CD4-positive, alpha-beta T cell treated with Interleukin-15 for 4 hours (primary cell): ENCODE results near the gene CAMK2A.

ENCODE experiments used
- DNase-seq: peaks from one replicate; pipeline ENCODE4 v3.0.0-alpha.2; 2020; ENCODE audit warnings: low spot score

The CAMK2A gene

DNA sequence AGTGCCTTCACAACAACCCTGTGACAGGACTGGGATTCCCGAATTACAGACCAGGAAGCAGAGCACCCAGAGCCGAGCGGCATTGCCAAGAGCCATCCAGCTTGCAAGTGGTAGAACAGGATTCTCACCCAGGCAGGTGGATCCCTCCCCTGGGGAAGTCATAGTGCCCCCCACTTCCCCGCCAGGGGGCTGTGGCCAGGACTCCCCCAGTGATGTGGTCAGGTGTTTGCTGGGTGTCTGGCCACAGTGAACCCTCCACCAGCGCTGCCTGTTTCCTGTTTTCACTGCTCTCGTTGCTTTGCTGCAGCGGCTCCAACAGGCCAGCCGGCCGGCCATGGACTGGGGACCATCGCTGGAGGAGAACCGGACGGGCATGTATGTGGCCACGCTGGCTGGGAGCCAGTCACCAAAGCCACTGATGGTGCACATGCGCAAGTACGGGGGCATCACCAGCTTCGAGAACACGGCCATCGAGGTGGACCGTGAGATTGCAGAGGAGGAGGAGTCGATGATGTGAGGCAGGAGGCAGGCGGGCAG is 80.4 kb downstream of the CAMK2A start:
- peak; percentile 0 for DNase-seq

DNA sequence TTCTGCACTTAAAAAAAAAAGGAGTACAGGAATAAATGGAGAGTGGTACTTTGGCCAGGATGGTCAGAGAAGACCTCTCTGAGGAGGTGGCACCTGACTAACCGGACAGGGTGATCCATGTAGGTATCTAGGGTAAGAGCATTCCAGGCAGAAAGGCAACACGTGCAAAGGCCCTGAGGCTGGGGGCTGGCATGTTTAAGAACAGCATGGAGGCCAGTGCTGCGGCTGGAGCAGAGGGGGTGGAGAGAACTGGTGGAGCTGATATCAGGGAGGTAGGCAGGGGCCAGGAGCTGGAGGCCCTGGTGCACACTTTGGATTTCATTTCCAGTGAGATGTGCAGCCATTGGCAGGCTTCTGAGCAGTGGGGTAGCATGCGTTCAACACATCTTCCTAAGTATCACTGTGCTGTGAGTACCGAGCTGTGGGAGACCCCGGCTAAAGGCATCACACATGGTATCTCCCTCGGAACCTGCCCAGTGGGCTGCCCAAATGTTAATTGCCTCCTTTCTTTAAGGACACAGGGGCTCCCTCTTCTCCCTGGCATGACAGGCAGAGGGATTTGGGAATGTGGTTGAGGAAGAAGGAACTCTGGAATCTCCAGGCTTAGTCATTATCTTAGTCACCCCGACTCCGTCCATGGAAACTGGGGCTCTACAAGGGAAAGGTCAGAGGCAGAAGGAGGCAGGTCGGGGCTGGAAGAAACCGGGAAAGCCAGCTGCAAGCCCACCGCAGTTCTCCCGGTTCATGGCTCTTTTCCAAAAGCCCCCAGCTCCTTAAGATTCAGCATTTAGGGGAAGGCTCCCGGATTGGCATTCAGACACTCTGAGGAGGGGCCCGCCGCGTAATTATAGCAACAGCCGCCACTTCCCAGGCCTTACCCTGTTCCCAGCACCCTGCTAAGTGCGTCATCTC is 81.1 kb downstream of the CAMK2A start:
- DNase-seq, result no peak

DNA sequence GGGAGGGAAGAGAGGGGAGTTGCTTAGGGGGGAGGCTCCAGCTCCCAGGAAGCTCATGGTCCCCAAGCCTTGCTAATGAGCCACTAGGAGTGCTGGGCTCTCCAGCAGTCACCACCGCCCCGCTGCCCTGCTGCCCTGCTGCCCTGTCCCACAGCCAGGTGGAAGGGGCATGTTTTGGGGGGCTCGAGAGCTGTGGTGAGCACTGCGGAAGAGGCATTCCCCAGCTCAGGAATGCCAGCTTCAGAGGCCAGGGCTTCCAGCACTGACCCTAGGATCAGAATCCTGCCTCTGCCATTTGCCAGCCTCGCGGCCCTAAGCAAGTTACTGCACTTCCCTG is 82.8 kb downstream of the CAMK2A start:
- DNase-seq, result no peak

GRCh38 chr5:150206098-150206778 is 83.3 kb downstream of the CAMK2A start:
- no peak for DNase-seq

DNA sequence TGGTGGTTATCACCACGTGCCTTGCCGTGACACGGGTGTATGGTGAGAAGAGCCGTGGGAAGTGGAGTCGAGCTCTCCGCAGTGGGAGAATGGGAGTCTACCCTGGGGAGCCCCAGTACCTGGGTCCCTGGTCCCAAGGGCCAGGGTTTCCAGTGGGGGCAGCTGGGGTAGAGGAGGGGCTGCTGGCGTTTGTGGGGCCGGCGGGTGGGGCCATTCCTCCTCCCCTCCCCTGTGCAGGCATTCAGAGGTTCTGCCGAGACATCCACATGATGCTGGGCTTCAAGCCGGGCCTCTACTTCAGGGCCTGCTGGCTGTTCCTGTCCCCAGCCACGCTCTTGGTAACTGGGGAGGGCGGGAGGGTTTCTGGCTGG is 85.0 kb downstream of the CAMK2A start:
- no peak for DNase-seq

- DNase-seq, result no peak
Measured at GRCh38 chr5:150203832-150204589, 85.6 kb downstream of the CAMK2A start.

- DNase-seq, result no peak
Measured at GRCh38 chr5:150202501-150202900, 87.1 kb downstream of the CAMK2A start.

DNA sequence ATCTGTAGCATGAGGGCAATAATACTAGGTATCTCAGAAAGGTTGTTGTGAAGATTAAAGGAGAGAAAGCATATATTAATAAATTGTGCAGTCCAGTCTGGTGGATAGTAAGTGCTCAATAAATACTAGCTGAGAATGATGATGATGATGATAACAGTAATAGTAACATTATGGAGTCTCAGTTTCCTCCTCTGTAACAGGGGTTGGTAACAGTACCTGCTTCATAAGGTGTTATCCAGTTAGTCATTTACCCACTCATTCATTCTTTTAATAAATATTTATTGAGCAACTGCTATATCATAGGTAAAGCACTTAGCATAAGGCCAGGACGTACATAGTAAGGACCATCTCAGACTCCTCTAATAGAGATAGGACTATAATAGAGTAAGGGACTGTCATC is 92.1 kb downstream of the CAMK2A start:
- DNase-seq, result no peak

DNA sequence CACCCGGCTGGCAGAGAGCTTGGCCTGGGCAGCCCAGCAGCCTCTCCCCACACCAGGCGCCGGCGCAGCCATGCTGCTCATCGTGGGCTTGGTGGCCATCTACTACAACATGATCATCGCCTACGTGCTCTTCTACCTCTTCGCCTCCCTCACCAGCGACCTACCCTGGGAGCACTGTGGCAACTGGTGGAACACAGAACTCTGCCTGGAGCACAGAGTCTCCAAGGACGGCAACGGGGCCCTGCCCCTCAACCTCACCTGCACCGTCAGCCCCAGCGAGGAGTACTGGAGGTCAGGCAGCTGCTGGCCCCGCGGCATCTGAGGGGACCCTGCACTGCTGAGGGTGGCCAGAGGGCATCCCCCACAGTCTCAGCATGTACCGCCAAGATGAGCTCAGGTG is 92.6 kb downstream of the CAMK2A start:
- no peak for DNase-seq

GRCh38 chr5:150196514-150196913 is 93.1 kb downstream of the CAMK2A start:
- DNase-seq, result no peak

GRCh38 chr5:150195736-150196485 is 93.7 kb downstream of the CAMK2A start:
- no peak for DNase-seq

DNA sequence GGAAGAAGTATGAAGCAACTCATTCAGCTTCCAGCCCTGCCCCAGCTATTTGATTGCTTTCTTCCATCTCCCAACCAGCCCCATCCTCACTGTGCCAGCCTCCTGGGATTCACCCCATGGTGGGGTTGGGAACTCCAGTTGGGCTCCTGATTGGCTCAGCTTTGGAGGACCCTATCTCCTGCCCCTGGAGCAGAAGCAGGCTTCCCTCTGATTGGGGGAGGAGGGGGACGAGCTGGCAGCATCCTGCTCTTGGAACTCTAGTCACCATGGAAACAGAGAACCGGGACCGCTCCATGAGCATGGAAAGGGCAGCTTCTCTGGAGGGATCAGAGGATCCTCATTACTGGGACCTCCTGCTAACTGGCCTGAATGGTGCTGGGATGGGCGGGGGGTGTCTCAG is 97.1 kb downstream of the CAMK2A start:
- DNase-seq, result no peak

- DNase-seq, result no peak
Measured at GRCh38 chr5:150190987-150191386, 98.6 kb downstream of the CAMK2A start.

DNA sequence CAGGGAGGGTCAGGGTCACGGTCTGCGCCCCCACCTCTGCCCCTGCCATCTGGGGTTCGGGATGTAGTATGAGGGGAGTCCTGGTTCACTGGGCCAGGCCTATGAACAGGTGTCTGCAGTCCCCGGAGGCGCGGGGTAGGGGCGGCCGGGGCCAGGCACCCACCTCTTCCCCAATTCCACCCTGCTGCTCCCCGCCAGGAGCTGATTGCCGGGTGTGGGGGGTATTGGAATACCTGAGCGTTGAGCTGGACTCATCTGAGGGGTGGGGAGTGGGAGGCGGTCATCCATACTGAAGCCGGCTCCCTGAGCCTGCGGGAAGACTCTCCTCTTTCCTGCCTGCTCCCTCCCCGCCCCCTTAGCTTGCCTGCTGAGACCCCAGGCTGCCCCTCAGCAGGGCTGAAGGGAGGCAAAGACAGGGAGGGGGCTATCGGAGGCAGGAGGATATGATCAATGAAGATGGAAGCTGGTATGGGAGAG is 99.0 kb downstream of the CAMK2A start:
- no peak for DNase-seq

DNA sequence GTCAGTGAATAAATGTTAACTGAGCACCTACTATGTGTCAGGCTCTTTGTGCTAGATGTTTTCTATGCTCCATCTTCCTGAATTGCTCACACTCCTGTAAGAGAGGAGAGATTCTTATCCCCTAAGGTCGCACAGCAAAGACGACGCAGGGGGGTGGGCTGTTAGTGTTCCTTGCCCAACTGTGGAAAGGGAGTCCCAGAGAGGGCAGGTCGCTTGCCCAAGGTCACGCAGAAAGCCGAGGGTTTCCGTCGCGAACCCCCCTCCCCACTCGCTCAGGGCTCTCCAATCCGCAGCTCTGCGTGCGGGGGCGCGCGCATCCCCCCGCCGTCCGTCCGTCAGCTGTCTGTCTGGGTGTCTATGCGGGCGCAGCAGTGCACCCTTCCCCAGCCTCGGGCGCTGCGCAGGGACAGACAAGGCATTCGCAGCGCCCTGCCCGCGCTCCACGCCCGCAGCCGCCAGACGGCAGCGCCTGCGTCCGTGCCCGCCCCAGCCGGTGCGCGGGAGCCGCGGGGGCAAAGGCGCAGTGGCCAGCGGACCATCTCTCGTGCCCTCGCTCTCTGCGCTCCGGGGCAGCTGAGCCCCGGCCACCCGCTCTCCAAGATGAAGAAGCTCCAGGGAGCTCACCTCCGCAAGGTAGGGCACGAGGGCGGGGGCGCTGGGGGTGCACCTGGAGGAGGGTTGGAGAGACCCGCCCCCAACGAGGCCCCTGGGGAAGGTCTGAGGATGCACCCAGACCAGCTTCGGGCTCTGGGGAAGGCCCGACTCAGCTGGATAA is 99.7 kb downstream of the CAMK2A start, which contains the start of gene SLC6A7:
SLC6A7 (plus strand) TSS at position 335 of the 775 bp plus-strand sequence; CDS start at position 601, 266 bp downstream.
- DNase-seq, result no peak

- DNase-seq, result no peak
Measured at GRCh38 chr5:150189326-150189725, 100.2 kb downstream of the CAMK2A start.

GRCh38 chr5:150188146-150188842 is 101.3 kb downstream of the CAMK2A start:
- DNase-seq, result no peak

DNA sequence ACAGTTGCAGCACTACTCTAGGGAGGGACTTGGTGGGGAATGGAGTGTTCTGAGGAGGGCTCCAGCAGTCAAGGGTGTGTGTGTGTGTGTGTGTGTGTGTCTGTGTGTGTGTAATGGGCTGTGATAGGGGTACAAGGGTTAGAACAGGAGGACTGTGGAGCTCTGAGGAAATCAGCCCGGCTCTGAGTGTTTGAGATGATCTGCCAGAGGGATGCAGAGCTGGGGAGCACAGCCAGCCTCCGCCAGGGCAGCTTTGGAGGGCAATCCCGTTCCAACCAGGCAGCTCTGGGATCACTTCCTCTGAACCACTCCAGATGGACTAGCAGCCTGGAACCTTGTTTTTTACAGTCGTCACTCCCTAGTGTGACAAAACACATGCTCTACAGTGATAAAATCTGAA is 102.7 kb downstream of the CAMK2A start:
- no peak for DNase-seq

DNA sequence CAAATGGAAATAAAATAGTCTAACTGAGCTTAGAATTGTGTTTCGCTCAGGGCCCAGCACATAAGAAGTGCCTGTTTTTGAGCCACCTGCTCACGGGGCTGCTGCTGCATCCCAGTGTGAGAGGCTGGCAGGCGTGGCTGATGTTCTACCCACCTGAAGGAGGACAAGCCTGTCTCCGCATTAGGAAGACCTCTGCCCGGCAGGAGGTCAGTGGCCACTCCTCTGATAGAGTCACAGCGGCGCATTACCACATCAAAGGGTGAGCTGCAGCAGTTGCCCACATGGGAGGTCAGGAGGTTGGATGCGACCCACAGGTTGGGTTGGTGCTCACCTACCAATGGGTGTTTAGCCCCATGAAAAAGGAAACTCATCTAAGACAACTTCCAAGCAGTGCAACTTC is 103.4 kb downstream of the CAMK2A start:
- no peak for DNase-seq
